Left forelimb (tissue), 1 donor: Measurements from ENCODE around the gene CACNA1C.

ENCODE experiments used
- DNase-seq: peaks from one replicate; pipeline ENCODE4 v3.0.0-alpha.2; 2018; ENCODE audit warnings: low spot score

The CACNA1C gene

DNA sequence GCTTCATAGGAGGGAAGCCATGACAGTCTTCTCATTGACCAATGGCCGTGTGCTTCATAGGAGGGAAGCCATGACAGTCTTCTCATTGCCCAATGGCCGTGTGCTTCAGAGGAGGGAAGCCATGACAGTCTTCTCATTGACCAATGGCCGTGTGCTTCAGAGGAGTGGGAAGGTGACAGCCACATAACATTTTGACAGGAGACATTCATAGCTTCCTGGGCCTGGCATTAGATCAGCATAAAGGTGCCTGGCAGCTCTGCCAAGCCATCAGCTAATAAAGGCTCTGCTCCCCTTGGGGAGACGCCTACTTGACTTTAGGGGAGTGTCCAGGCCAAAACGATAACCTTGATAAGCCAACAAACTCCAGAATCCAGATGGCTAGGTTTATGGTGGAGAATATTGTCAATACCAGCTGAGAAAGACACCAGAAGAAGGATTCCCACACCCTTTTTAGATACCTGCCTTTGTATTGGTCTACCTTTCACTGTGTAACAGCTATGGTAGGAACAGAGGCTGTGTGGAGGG lies 468.0 kb downstream of the CACNA1C start:
- no peak for DNase-seq

GRCh38 chr12:2523317-2523716 lies 470.5 kb downstream of the CACNA1C start:
- no peak for DNase-seq

GRCh38 chr12:2523844-2524243 lies 471.1 kb downstream of the CACNA1C start:
- DNase-seq: no peak

- DNase-seq: no peak
Measured at GRCh38 chr12:2526371-2526770, 473.6 kb downstream of the CACNA1C start.

DNA sequence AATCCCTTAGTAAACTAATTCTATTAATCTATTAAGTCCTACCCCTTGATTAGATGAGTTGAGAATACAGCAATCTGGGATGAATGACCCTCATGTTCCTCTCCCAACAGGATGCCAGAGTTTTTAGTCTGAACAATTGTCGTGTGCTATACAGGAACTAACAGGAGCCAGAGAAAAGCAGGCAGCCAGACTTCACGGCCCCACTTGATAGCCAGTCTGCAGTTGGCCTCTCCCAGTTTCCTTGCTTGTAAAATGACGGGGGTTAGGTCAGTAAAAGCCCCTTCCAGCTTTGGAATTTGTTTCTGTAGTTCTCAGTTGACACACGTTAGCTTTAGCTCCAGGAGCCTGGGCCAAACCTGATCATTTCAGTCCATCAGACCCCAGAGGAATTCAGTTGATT lies 475.2 kb downstream of the CACNA1C start:
- no peak for DNase-seq

DNA sequence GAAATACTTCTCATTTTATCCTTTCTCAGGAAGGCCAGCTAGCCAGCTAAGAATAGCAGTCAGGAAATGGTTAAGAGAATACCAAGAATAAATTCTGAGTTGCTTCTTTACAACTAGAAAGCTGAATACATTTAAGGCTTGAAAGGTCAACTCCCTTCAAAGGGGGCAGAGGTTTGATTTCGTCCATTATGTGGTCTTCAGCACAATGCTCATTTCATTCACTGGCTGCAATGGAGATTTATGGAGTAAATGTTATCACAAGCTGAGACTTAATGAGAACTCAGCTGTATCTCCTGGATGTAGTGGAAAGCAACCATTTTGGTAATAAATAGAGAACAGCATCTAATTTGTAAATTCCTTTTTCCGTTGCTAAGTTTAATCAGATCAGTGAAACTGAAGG lies 477.0 kb downstream of the CACNA1C start:
- DNase-seq: no peak

GRCh38 chr12:2531371-2531770 lies 478.6 kb downstream of the CACNA1C start:
- DNase-seq: no peak

DNA sequence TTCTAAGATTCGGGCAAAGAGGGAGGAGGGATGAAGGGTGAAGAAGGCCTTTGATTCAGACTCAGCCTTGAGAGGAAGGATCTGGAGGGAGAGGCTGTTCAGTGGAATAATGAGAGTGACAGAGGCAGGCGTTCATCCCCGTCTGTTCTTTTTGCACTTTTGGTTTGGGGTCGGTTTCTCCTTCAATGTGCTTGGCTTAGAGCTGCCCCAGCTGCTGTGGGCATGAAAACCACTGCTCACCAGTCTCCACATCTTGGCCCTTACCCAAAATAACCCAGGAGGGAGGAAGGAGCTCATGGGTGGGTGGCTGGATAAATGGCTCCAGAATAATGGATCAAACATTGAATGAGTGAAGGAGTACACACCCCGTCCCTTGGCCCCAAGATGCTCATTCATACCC lies 480.2 kb downstream of the CACNA1C start:
- no peak for DNase-seq

DNA sequence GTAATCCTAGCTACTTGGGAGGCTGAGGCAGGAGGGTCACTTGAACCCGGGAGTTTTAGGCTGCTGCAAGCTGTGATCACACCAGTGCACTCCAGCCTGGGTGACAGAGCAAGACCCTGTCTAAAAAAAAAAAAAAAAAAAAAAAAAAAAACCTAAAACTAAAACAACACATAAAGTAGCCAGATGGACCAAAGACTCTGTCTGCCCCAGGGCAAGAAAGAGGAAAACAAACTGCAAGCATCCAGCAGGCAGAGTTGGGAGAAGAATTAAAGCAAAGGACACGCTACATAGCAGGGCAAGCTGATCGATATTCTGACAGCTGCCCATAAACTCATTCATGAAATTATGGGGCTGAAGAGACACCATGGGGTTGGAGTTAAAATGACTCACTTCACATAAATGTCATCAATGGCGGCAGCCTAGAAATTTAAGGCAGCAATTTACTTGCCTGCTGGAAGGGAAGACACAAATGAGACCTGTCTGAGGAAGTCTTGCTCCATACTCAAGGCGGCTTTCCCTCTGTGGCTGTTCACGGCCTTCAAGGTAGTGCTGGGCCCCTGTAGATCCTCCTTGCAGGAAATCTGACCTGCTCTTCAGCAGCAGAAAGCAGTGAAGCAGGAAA lies 482.9 kb downstream of the CACNA1C start:
- no peak for DNase-seq

DNA sequence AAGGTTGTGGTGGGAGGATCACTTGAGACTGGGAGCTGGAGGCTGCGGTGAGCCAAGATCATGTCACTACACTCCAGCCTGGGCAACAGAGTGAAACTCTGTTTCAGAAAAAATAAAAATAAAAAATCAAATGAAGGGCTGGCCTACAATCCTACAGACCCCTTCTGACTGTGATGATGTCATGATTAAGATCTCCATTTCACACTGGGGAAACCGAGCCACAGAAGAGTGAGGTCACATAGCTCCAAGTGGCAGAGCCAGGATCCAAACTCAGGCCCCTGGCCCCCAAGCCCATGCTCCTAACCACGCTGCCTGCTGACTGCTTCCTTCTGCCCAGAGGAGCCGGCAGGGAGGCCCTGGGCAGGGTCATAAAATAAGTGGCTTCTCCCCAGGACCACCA lies 483.9 kb downstream of the CACNA1C start:
- DNase-seq: no peak

GRCh38 chr12:2537868-2538541 lies 485.2 kb downstream of the CACNA1C start:
- DNase-seq: no peak

DNA sequence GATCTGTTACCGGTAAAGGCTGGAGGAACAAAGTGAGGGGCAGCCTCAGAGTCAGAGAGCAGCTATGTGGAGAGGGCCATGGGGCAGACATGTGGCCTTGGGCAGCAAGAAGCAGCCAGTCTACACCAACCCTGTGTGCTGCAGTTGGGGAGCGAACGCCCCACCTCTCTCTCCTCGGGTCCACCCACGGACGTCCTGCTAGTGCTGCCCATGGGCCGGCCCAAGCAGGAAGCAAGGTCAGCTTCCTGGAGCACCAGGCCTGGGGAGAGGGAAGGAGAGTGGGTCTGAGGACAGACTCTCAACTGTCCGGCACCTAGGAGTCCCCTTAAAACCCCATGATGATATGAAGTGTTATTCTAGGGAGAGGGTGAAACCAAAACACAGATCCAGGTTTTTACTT lies 487.2 kb downstream of the CACNA1C start:
- no peak for DNase-seq

GRCh38 chr12:2540535-2540941 lies 487.8 kb downstream of the CACNA1C start:
- DNase-seq: no peak

DNA sequence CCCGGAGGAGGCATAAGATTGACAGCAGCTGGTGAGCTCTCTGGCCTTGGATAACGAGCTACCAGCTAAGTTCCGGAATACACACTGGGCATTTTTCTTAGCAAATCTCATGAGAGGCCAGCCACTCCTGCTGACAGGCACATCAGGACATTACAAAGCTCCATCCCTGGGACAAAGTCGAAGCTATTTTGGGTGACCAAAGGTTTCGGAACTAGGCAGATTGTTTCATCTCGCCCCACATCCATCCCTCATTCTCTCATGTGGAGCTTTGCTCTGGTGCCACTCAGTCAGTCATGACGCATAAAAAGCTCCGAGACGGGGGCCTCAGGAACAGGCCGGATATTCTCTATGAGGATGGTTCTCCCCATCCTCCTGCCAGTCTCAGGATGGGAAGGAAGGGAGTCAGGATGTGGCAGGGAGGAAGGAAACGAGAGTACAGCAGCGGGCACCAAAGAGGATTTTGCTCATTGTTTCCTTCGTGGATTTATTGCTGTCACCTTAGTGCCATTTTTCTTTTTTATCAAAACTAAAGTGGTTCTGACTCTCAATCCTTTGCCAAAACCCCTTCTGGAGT lies 488.9 kb downstream of the CACNA1C start:
- no peak for DNase-seq

DNA sequence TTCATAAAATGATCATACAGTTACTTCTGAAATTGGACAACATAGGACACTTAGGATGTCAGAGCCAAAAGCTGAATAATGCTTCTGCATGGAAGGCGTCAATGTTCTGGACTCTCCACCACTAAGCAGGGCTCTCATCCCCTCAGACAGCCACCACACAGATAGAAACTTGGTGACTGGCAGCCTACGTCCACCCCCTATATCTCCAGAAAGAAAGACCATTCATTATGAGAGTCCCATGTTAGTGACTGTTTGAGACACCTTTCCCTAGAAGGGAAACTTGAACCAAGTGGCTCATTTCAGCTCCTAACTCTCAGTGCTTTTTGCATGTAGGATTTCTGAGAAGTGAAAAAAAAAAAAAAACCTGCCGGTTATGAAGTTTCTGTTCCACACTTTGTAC lies 491.0 kb downstream of the CACNA1C start:
- DNase-seq: no peak

- DNase-seq: no peak
Measured at GRCh38 chr12:2544230-2544629, 491.4 kb downstream of the CACNA1C start.

- no peak for DNase-seq
Measured at GRCh38 chr12:2547273-2548044, 494.7 kb downstream of the CACNA1C start.

DNA sequence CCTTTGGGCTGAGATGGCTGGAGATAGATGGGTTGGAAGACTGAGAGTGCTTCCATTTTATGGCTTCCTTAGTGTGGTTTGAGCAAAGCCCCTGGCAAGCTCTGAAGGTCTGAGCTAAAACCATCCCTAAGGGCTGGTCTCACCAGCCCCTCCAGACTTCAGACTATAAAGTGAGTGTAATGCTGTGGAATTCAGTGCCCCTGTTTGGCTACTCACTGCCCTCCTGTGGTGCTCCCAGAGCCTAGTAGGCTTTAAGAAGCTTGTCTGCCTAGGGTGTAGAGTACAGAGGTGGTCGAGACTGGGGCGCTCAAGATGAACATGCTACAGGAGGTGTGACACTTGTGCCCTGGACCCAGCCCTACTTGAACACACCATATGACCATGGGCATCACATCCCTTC lies 495.3 kb downstream of the CACNA1C start:
- DNase-seq: no peak

DNA sequence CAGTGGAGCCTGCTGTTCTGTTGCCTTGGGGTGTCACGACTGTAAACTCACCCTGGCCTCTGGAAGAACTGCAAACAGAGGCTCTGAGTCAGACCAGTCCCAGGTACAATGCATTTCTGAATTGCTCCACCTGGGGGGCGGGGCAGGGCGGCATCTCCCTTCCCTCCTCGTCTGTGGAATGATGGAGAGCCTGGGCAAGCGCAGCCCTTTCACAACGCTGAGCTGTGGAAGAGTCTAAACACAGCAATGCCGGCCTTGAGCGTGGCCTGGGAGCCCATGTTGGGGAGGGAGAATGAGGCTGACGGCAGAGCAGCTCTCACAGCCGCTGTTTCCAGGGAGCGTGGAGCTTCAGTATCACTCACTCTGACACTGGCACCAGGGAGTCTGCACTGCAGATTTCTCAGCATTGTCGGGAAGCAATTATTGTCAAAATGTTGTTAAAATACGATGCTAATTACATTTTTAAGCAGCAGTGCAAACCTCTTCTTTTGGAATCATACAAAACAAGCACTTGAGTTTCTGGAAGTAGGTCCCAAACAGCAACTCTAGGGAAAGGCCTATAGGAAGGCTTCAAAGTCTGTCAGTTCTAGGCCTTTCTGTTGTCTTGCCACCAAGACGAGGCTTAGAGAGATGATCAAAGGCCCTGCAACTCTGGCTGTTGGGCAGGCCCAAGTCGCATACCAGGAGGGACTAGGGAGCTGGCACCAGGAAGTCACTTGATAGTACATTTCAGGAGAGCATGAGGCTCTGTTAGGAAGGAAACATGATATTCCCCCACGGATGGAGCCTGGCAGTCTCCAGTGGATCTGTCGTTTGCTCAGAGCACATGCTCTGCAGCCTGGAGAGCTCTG lies 498.0 kb downstream of the CACNA1C start:
- no peak for DNase-seq

DNA sequence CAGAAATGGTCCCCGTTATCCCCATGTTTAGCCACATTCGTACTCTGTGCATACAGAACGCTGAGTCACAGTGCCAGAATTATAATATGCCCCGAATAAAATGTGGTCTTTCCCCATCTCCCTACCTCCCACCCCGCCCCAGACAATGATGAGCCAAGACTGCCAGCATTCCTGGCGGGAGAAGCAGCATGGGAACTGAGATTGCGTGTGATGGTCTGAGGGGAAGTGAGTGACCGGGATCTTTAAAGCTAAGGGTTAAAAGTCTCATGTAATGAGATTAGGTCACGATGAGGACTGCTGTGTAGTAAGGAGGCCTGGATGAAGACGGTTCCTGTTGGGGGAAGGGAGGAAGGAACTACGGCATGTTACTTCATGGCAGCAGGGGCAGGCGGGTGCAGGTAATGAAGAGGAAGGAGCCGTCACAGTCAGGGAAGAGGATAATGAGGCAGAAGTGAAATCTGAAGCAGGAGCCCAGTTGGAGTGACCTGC lies 498.7 kb downstream of the CACNA1C start:
- no peak for DNase-seq

- DNase-seq: no peak
Measured at GRCh38 chr12:2552000-2552756, 499.4 kb downstream of the CACNA1C start.
